IMR-90 (cell line): ENCODE data around the gene TMEM190. TPM values are rescaled to one million over a fixed set of nuclear protein-coding genes. Genes with fewer than 3 reads are reported as not detected.

Source experiments
- CTCF ChIP-seq: conservative IDR thresholded peaks from 2 replicates; pipeline ENCODE4 v1.5.1; 2012; ENCODE audit warnings: mild to moderate bottlenecking, low read depth, low read length, improper control_type of control experiment
- RAD21 ChIP-seq: IDR thresholded peaks from 2 replicates; pipeline ENCODE4 v1.6.1; 2012; ENCODE audit warnings: low read length, improper control_type of control experiment
- RFX5 ChIP-seq: IDR thresholded peaks from 2 replicates; pipeline ENCODE4 v1.8.0; 2012; ENCODE audit warnings: low read depth, mild to moderate bottlenecking, low read length, moderate library complexity
- polyA plus RNA-seq, 3 experiments: library from polyadenylated mRNA; depleted of rRNA; stranded (reverse); fragments of >200 nt; gene quantifications; 2 replicates each; pipeline ENCODE4 v1.2.3, GENCODE V29; 2012; ENCODE audit warnings: low replicate concordance in 1 of 3
- total RNA-seq: library from RNA; depleted of rRNA; stranded (reverse); fragments of >200 nt; gene quantifications from 2 replicates; pipeline ENCODE4 v1.2.3, GENCODE V29; 2012

The TMEM190 gene
- total and polyA plus RNA-seq, 2 of the 4 experiments (the other 2 are of a cell fraction) = 1.6 TPM; not detected in 1

GRCh38 chr19:55384920-55385723 lies 8.5 kb downstream of the TMEM190 start (continued):
- TF ChIP-seq CTCF (no peak), RFX5 (no peak), RAD21 (no peak)
